HCT116 (cell line): ENCODE measurements around the gene SHH.

Experiments
- CTCF ChIP-seq, 3 experiments: fragments of 200-600 bp in 1 of 3; sonication (generic) in 1 of 3; IDR thresholded peaks in 2 of 3; conservative IDR thresholded peaks in 1 of 3; 2 replicates each; pipeline ENCODE4 v1.5.1; 2012 to 2017; ENCODE audit warnings: low read depth in 2 of 3, low read length in 2 of 3, antibody characterized with exemption in 1 of 3, borderline replicate concordance in 1 of 3, control low read depth in 1 of 3, mild to moderate bottlenecking in 1 of 3, mixed read lengths in 1 of 3, mixed run types in 1 of 3, moderate library complexity in 1 of 3; ENCODE audit not compliant: insufficient read depth in 1 of 3
- EZH2 ChIP-seq: fragments of 200-600 bp; sonication (generic); IDR thresholded peaks from 2 replicates; pipeline ENCODE4 v1.6.1; 2017; ENCODE audit warnings: antibody characterized with exemption, mixed run types
- EZH2phosphoT487 ChIP-seq: fragments of 200-600 bp; IDR thresholded peaks from 2 replicates; pipeline ENCODE4 v1.6.1; 2018; ENCODE audit warnings: antibody characterized with exemption, borderline replicate concordance
- POLR2A ChIP-seq: IDR thresholded peaks from 2 replicates; pipeline ENCODE4 v1.7.0; 2011; ENCODE audit warnings: borderline replicate concordance; ENCODE audit not compliant: insufficient read depth, insufficient read length; ENCODE audit errors: extremely low read depth
- POLR2AphosphoS5 ChIP-seq: IDR thresholded peaks from 2 replicates; pipeline ENCODE4 v1.6.1; 2011; ENCODE audit warnings: mild to moderate bottlenecking, low read depth, low read length, moderate library complexity
- REST ChIP-seq: IDR thresholded peaks from 2 replicates; pipeline ENCODE4 v1.6.1; 2012; ENCODE audit warnings: low read depth
- SP1 ChIP-seq: IDR thresholded peaks from 2 replicates; pipeline ENCODE4 v1.6.1; 2012; ENCODE audit warnings: low read depth
- TCF7L2 ChIP-seq: IDR thresholded peaks from 2 replicates; pipeline ENCODE4 v1.7.0; 2011; ENCODE audit warnings: borderline replicate concordance, inconsistent platforms; ENCODE audit not compliant: insufficient read depth, insufficient read length; ENCODE audit errors: extremely low read depth
- YY1 ChIP-seq: IDR thresholded peaks from 2 replicates; pipeline ENCODE4 v1.6.1; 2011; ENCODE audit warnings: low read length, low read depth, moderate library complexity, mild to moderate bottlenecking; ENCODE audit not compliant: insufficient replicate concordance; ENCODE audit errors: extremely low read depth
- ZNF274 ChIP-seq: fragments of 200-500 bp; sonication (Bioruptor generic); IDR thresholded peaks from 2 replicates; pipeline ENCODE4 v1.6.1; 2014; ENCODE audit warnings: mild to moderate bottlenecking, low read depth, low read length, inconsistent platforms

GRCh38 chr7:155813125-155813524, 862 bp upstream of the SHH start:
- TF ChIP-seq REST (no peak), CTCF (IDR thresholded peaks at IDR 0.05 in 2 of 3, conservative IDR thresholded peaks at IDR 0.05 in 1 of 3; ENCODE audit: borderline replicate concordance in 1 of 3, insufficient read depth in 1 of 3, low read depth in 2 of 3, low read length in 2 of 3) (no peak), POLR2AphosphoS5 (no peak), SP1 (no peak), TCF7L2 (no peak), EZH2phosphoT487 (no peak), YY1 (no peak), ZNF274 (no peak), POLR2A (no peak), EZH2 (no peak)
